ENCODE measurements around the gene CALCB.

- TF ChIP-seq POLR2A (IDR thresholded peaks at IDR 0.05) (no peak), CTCF (IDR thresholded peaks at IDR 0.05) (no peak)
Observed at GRCh38 chr11:15097411-15097810, 24.0 kb downstream of the CALCB start.
